Endothelial cell (in vitro differentiated cells): ENCODE data around the gene CD9. TPM values are rescaled to one million over a fixed set of nuclear protein-coding genes. Genes with fewer than 3 reads are reported as not detected.

Experiments
- DNase-seq: peaks from one replicate; pipeline ENCODE4 v3.0.0; 2021; ENCODE audit warnings: low spot score
- H3K27ac Mint-ChIP-seq: one replicate; pipeline ENCODE4 v1.8.0; 2021; ENCODE audit warnings: mixed read lengths, inconsistent platforms; ENCODE audit not compliant: unreplicated experiment
- H3K27me3 Mint-ChIP-seq: one replicate; pipeline ENCODE4 v1.8.0; 2021; ENCODE audit warnings: mild to moderate bottlenecking, moderate library complexity, mixed read lengths, inconsistent platforms; ENCODE audit not compliant: unreplicated experiment
- H3K36me3 Mint-ChIP-seq: one replicate; pipeline ENCODE4 v1.8.0; 2021; ENCODE audit warnings: mild to moderate bottlenecking, low read depth, mixed read lengths, inconsistent platforms; ENCODE audit not compliant: unreplicated experiment
- H3K4me1 Mint-ChIP-seq: one replicate; pipeline ENCODE4 v1.8.0; 2021; ENCODE audit warnings: mild to moderate bottlenecking, mixed read lengths, inconsistent platforms; ENCODE audit not compliant: unreplicated experiment
- H3K4me3 Mint-ChIP-seq: one replicate; pipeline ENCODE4 v1.8.0; 2021; ENCODE audit warnings: mild to moderate bottlenecking, mixed read lengths, inconsistent platforms; ENCODE audit not compliant: unreplicated experiment
- H3K9me3 Mint-ChIP-seq: one replicate; pipeline ENCODE4 v1.8.0; 2021; ENCODE audit warnings: mixed read lengths, inconsistent platforms; ENCODE audit not compliant: unreplicated experiment
- total RNA-seq: library from RNA; stranded (reverse); fragmentation: NEBNext Ultra II Directional; extraction: Animal tissue kit (Norgen Biotek cat#: 25700); gene quantifications from one replicate; pipeline ENCODE4 v1.2.1, GENCODE V29; 2021; ENCODE audit not compliant: unreplicated experiment
- TF ChIP-seq, protein P1 (sequence below): fragments of 200-600 bp; sonication (generic); IDR thresholded peaks from one replicate; pipeline ENCODE4 v1.5.0; 2021; ENCODE audit warnings: antibody characterized with exemption; ENCODE audit not compliant: unreplicated experiment

Gene CD9
- total RNA-seq, 1 donor from 2014 or later = 67.2 TPM

GRCh38 chr12:6281081-6281809 lies 81.0 kb downstream of the CD9 start:
- Mint-ChIP-seq H3K36me3 (peaks cover 6% of the 10 kb centered on the region), H3K9me3 (no peaks in the 10 kb centered on the region), H3K27ac (no peak overlapping the region), H3K4me3 (no peak overlapping the region), H3K4me1 (peaks cover 31% of the 10 kb centered on the region), H3K27me3 (peaks cover 9% of the 10 kb centered on the region)
- DNase-seq = no peak
- TF ChIP-seq, protein P1, sequence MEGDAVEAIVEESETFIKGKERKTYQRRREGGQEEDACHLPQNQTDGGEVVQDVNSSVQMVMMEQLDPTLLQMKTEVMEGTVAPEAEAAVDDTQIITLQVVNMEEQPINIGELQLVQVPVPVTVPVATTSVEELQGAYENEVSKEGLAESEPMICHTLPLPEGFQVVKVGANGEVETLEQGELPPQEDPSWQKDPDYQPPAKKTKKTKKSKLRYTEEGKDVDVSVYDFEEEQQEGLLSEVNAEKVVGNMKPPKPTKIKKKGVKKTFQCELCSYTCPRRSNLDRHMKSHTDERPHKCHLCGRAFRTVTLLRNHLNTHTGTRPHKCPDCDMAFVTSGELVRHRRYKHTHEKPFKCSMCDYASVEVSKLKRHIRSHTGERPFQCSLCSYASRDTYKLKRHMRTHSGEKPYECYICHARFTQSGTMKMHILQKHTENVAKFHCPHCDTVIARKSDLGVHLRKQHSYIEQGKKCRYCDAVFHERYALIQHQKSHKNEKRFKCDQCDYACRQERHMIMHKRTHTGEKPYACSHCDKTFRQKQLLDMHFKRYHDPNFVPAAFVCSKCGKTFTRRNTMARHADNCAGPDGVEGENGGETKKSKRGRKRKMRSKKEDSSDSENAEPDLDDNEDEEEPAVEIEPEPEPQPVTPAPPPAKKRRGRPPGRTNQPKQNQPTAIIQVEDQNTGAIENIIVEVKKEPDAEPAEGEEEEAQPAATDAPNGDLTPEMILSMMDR = no peak

GRCh38 chr12:6282453-6282840 lies 82.2 kb downstream of the CD9 start:
- no peak for DNase-seq
- no peaks in the 10 kb centered on the region for H3K9me3 Mint-ChIP-seq
- no peak overlapping the region for H3K4me3 Mint-ChIP-seq
- TF ChIP-seq, protein P1 = no peak
- no peak overlapping the region for H3K27ac Mint-ChIP-seq
- H3K4me1 Mint-ChIP-seq = peaks cover 25% of the 10 kb centered on the region
- peaks cover 9% of the 10 kb centered on the region for H3K27me3 Mint-ChIP-seq
- H3K36me3 Mint-ChIP-seq = peaks cover 6% of the 10 kb centered on the region

GRCh38 chr12:6284273-6284672 lies 84.1 kb downstream of the CD9 start:
- Mint-ChIP-seq H3K27me3 (peaks cover 6% of the 10 kb centered on the region), H3K36me3 (no peaks in the 10 kb centered on the region), H3K27ac (no peak overlapping the region), H3K9me3 (no peaks in the 10 kb centered on the region), H3K4me3 (no peak overlapping the region), H3K4me1 (peaks cover 20% of the 10 kb centered on the region)
- no peak for DNase-seq
- TF ChIP-seq, protein P1 = no peak

DNA sequence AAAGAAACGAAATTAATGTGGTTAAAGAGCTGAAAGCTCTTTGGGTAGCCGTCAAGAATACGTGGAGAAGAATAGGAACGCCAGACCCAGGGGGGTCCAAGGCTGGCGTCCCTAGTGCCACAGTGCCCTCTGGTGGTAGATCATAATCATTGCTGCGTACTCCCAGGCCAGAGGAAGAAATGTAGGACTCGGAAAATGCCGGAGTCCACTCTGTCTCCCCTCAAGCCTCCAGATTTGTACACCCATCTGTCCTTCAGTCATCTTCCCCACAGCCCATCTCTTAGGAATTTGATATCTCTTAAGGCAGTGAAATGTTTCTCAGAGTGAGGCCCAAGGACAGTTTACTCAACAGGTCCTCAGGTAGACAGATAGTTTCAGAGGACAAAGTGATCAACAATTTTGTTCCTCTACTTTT lies 84.9 kb downstream of the CD9 start:
- H3K4me3 Mint-ChIP-seq = no peak overlapping the region
- H3K9me3 Mint-ChIP-seq = no peaks in the 10 kb centered on the region
- DNase-seq = peak; percentile 78
- peak overlapping the region; percentile 61 for H3K27ac Mint-ChIP-seq
- TF ChIP-seq, protein P1 = peak; percentile 88
- H3K27me3 Mint-ChIP-seq = peaks cover 6% of the 10 kb centered on the region
- peaks cover 14% of the 10 kb centered on the region for H3K4me1 Mint-ChIP-seq
- H3K36me3 Mint-ChIP-seq = no peaks in the 10 kb centered on the region

DNA sequence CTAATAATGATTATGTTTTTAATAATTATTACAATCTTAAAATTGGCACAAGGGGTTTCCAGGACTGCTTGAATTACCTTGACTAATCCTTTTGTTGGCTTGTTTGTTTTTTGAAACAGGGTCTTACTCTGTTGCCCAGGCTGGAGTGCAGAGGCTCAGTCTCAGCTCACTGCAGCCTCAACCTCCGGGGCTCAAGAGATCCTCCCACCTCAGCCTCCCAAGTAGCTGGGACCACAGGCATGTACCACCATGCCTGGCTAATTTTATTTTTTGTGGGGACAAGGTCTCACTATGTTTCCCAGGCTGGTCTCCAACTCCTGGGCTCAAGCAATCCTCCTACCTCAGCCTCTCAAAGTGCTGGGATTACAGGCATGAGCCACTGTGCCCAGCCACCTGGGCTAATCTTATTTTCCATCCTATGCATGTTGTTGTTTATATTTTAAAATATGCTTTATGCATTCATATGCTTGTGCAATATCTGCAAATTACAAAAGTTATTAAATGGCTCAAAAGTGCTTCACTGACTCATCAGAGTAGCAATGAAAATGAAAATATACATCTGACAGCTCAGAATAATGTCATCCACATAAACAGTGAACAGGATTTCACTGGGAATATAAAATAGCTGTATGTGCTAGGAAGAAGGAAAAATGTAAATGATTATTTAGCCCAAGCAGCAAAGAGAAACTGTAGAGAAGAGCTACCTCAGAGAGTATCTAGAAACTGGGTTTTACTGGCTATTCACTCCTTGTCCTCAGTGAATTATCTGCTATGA lies 85.5 kb downstream of the CD9 start:
- H3K4me1 Mint-ChIP-seq = peaks cover 9% of the 10 kb centered on the region
- no peaks in the 10 kb centered on the region for H3K9me3 Mint-ChIP-seq
- DNase-seq = no peak
- peaks cover 5% of the 10 kb centered on the region for H3K27me3 Mint-ChIP-seq
- TF ChIP-seq, protein P1 = no peak
- no peak overlapping the region for H3K27ac Mint-ChIP-seq
- no peaks in the 10 kb centered on the region for H3K36me3 Mint-ChIP-seq
- no peak overlapping the region for H3K4me3 Mint-ChIP-seq
